NCI-H69 (cell line): ENCODE results near the gene ATP8A1.

ENCODE experiments used
- DNase-seq: peaks from one replicate; lab custom pipeline; 2025; lab: John Stamatoyannopoulos, UW

ATP8A1 gene

GRCh38 chr4:42568610-42569207, 88.2 kb downstream of the ATP8A1 start:
- peak; percentile 42 for DNase-seq

GRCh38 chr4:42566835-42567234, 90.1 kb downstream of the ATP8A1 start:
- DNase-seq = no peak

GRCh38 chr4:42562016-42562415, 94.9 kb downstream of the ATP8A1 start:
- DNase-seq = no peak

GRCh38 chr4:42561031-42561430, 95.9 kb downstream of the ATP8A1 start:
- no peak for DNase-seq

- no peak for DNase-seq
Observed at GRCh38 chr4:42560467-42560861, 96.4 kb downstream of the ATP8A1 start.

- no peak for DNase-seq
Observed at GRCh38 chr4:42558156-42558555, 98.7 kb downstream of the ATP8A1 start.

- no peak for DNase-seq
Observed at GRCh38 chr4:42555828-42556227, 101.1 kb downstream of the ATP8A1 start.

- no peak for DNase-seq
Observed at GRCh38 chr4:42554072-42554471, 102.8 kb downstream of the ATP8A1 start.

- DNase-seq = no peak
Observed at GRCh38 chr4:42549896-42550295, 107.0 kb downstream of the ATP8A1 start.

- DNase-seq = no peak
Observed at GRCh38 chr4:42547805-42548204, 109.1 kb downstream of the ATP8A1 start.

GRCh38 chr4:42543762-42544161, 113.1 kb downstream of the ATP8A1 start:
- no peak for DNase-seq

GRCh38 chr4:42543126-42543525, 113.8 kb downstream of the ATP8A1 start:
- DNase-seq = no peak

GRCh38 chr4:42541647-42542046, 115.3 kb downstream of the ATP8A1 start:
- no peak for DNase-seq

- DNase-seq = no peak
Observed at GRCh38 chr4:42533042-42533441, 123.9 kb downstream of the ATP8A1 start.

- DNase-seq = no peak
Observed at GRCh38 chr4:42531341-42532030, 125.4 kb downstream of the ATP8A1 start.

- DNase-seq = no peak
Observed at GRCh38 chr4:42523066-42523718, 133.7 kb downstream of the ATP8A1 start.

- DNase-seq = peak; percentile 16
Observed at GRCh38 chr4:42519803-42520417, 137.0 kb downstream of the ATP8A1 start.

- DNase-seq = no peak
Observed at GRCh38 chr4:42515156-42515884, 141.6 kb downstream of the ATP8A1 start.

GRCh38 chr4:42513748-42514492, 143.0 kb downstream of the ATP8A1 start:
- no peak for DNase-seq

- DNase-seq = no peak
Observed at GRCh38 chr4:42512226-42512625, 144.7 kb downstream of the ATP8A1 start.

- DNase-seq = no peak
Observed at GRCh38 chr4:42510225-42510624, 146.7 kb downstream of the ATP8A1 start.
